BJ (cell line): Measurements from ENCODE around the gene MMS19. TPM values are rescaled to one million over a fixed set of nuclear protein-coding genes. Genes with fewer than 3 reads are reported as not detected.

Source experiments
- CTCF ChIA-PET: fragments of 350-600 bp; formaldehyde crosslinking; extraction: SDS; loops from one replicate; lab custom pipeline; 2021; ENCODE audit warnings: antibody characterized with exemption, inconsistent platforms; lab: Yijun Ruan, JAX
- POLR2A ChIA-PET: fragments of 300-600 bp; sonication (Branson Sonifier 250); formaldehyde crosslinking; extraction: SDS; loops from one replicate; lab custom pipeline; 2021; ENCODE audit warnings: antibody characterized with exemption; lab: Charles Lee
- DNase-seq: peaks from one replicate; pipeline ENCODE4 v3.0.0-alpha.2; 2011; ENCODE audit warnings: low read depth
- H3K27me3 ChIP-seq: 2 replicates; pipeline ENCODE4 v1.6.0; 2011; ENCODE audit warnings: low read length; ENCODE audit not compliant: control insufficient read depth, insufficient read depth
- H3K36me3 ChIP-seq: 2 replicates; pipeline ENCODE4 v1.5.1; 2011; ENCODE audit warnings: low read length; ENCODE audit not compliant: control insufficient read depth, insufficient read depth
- H3K4me3 ChIP-seq: 2 replicates; pipeline ENCODE4 v1.5.1; 2011; ENCODE audit warnings: low read depth, mild to moderate bottlenecking, control low read depth, low read length
- CTCF ChIP-seq: IDR thresholded peaks from 2 replicates; pipeline ENCODE4 v1.5.1; 2011; ENCODE audit warnings: low read depth, mild to moderate bottlenecking, control low read depth, inconsistent platforms, low read length, moderate library complexity; ENCODE audit not compliant: insufficient read depth
- polyA plus RNA-seq: library from polyadenylated mRNA; depleted of rRNA; stranded (reverse); fragments of >200 nt; gene quantifications from 2 replicates; pipeline ENCODE4 v1.2.3, GENCODE V29; 2011

The MMS19 gene
- polyA plus RNA-seq, 1 experiment = 97.5 TPM

- TF ChIP-seq CTCF = no peak
- CTCF ChIA-PET = interaction anchor here (1.1 kb wide), 1 partner anchor 15 kb away, joined by 5 read pairs; no protein-coding TSS in a partner anchor
- no peak overlapping the region for H3K4me3 ChIP-seq
- POLR2A ChIA-PET = no interaction called here
- DNase-seq = no peak
- no peaks in the 10 kb centered on the region for H3K27me3 ChIP-seq
- H3K36me3 ChIP-seq = no peaks in the 10 kb centered on the region; the same call in 1 of the 2 replicates
Measured at GRCh38 chr10:97519342-97519741, 21.1 kb upstream of the MMS19 start.

GRCh38 chr10:97518301-97519043, 20.2 kb upstream of the MMS19 start:
- ChIA-PET CTCF (interaction anchor here (1.1 kb wide), 1 partner anchor 54 kb away, joined by 4 read pairs; no protein-coding TSS in a partner anchor), POLR2A (interaction anchor here (0.6 kb wide), 1 partner anchor 100 kb away, joined by 15 read pairs; no protein-coding TSS in a partner anchor)
- Histone ChIP-seq H3K4me3 (no peak overlapping the region), H3K36me3 (no peaks in the 10 kb centered on the region; the same call in 1 of the 2 replicates), H3K27me3 (no peaks in the 10 kb centered on the region)
- DNase-seq = no peak
- TF ChIP-seq CTCF = no peak

GRCh38 chr10:97517778-97518300, 19.6 kb upstream of the MMS19 start:
- POLR2A ChIA-PET = interaction anchor here (0.6 kb wide), 1 partner anchor 99 kb away, joined by 15 read pairs; no protein-coding TSS in a partner anchor
- Histone ChIP-seq H3K4me3 (no peak overlapping the region), H3K36me3 (no peaks in the 10 kb centered on the region; the same call in 1 of the 2 replicates), H3K27me3 (no peaks in the 10 kb centered on the region)
- no peak for TF ChIP-seq CTCF
- DNase-seq = no peak
- CTCF ChIA-PET = interaction anchor here (1.1 to 1.3 kb wide), 2 partner anchors 35 to 54 kb away, joined by 3 to 4 read pairs; no protein-coding TSS in a partner anchor

GRCh38 chr10:97517096-97517750, 19.0 kb upstream of the MMS19 start:
- H3K4me3 ChIP-seq = no peak overlapping the region
- ChIA-PET POLR2A (no interaction called here), CTCF (interaction anchor here (1.3 kb wide), 1 partner anchor 36 kb away, joined by 3 read pairs; no protein-coding TSS in a partner anchor)
- H3K36me3 ChIP-seq = no peaks in the 10 kb centered on the region; the same call in 1 of the 2 replicates
- DNase-seq = no peak
- no peak for TF ChIP-seq CTCF
- H3K27me3 ChIP-seq = no peaks in the 10 kb centered on the region
